ENCODE results near the gene KRT4.
"Not testable (repeated sequence)": the region's sequence is repeated elsewhere in the genome, so short reads cannot be mapped to it uniquely, and the experiment has no call there.

KRT4 gene

GRCh38 chr12:52807544-52808470 is 6.1 kb downstream of the KRT4 start:
- no peak for DNase-seq

- no peak for DNase-seq
Measured at GRCh38 chr12:52806821-52807543, 6.9 kb downstream of the KRT4 start.

GRCh38 chr12:52806169-52806811 is 7.6 kb downstream of the KRT4 start:
- no peak for DNase-seq

- DNase-seq, result no peak
Measured at GRCh38 chr12:52805739-52806138, 8.2 kb downstream of the KRT4 start.

GRCh38 chr12:52805000-52805399 is 8.9 kb downstream of the KRT4 start:
- no peak for DNase-seq

- no peak for DNase-seq
Measured at GRCh38 chr12:52802442-52802841, 11.5 kb downstream of the KRT4 start.

GRCh38 chr12:52801773-52802172 is 12.1 kb downstream of the KRT4 start:
- no peak for DNase-seq

GRCh38 chr12:52800259-52800917 is 13.5 kb downstream of the KRT4 start:
- DNase-seq, result no peak

DNA sequence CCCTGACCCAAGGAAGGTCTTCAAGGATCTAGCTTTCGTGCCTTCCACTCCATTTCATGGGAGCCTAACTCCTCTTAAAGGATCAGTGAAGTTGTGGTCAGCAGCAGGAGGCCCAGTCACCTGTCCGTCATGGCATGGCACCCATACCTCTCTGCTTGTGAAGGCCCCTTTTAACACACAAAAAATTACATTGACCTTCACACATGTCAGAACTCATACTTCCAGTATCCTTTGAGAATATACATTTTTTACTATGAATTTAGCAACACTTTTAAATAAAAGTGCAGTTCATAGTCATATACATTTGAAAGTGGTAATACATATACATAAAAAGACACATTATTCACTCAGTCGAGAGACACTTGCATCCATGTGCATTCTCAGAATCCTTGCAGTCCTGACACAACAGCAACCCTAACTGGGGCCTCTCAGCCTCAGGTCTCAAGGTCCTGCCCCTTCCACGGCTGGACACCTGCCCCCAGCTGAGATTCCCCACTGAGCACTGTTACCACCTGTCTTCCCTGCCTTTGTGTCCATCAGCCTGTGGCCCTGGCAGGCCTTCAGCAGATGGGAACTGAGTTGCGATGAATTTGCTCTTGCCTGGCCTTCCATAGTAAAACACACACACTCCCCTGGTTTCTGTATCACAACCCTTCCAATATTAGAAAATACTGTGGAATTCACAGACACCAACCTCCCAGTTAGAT is 14.3 kb downstream of the KRT4 start:
- DNase-seq, result no peak

- no peak for DNase-seq
Measured at GRCh38 chr12:52798671-52799504, 15.0 kb downstream of the KRT4 start.

- no peak for DNase-seq
Measured at GRCh38 chr12:52798003-52798670, 15.8 kb downstream of the KRT4 start.

DNA sequence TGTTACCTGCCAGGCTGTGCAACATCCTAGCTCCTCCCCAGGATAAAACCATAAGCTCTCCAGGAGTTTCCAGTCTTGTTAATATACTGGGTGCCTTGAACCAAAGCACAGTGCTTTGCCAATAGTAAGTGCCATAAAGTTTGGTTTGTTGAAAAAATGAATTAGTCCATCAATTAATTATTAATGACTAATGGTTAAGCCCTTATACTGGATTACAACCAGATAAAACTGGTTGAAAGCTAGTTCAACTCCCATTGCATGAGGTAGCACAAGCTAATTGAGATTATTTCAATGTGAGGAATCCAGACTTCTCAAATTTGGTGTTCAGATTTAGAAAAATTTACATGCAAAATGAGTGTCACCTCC is 16.4 kb downstream of the KRT4 start:
- DNase-seq, result no peak

DNA sequence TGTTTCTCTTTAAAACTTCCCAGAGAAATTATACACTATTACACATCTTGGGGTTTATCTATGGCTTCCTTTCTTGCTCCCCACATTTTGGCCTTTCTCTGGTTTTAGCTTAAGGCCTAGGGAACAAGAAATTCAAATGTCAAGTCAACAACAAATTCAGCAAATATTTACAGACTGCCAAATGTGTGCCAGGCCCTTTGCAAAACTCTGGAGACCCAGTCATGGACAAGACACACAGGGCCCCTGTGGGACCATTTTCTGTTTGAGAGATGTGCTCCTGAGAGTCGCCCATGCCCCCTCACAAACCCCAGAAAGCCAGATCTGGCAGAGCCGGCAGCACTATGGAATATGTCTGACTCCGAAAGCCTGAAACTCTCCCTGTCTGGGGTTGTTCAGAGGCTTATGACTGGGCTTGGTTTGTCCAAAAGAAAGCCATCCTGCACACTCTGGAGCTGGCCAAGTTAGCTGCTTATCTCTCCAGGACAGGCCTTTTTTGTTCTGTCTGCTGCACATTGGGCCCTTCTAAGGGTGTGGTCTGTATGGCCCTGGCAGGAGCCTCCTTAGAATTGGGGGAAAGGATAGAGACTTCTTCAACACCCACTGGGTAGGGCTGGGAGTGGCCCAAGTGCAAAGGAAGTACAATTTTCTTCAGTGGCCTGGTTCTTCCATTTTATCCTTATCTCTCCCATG is 16.9 kb downstream of the KRT4 start:
- DNase-seq, result no peak

DNA sequence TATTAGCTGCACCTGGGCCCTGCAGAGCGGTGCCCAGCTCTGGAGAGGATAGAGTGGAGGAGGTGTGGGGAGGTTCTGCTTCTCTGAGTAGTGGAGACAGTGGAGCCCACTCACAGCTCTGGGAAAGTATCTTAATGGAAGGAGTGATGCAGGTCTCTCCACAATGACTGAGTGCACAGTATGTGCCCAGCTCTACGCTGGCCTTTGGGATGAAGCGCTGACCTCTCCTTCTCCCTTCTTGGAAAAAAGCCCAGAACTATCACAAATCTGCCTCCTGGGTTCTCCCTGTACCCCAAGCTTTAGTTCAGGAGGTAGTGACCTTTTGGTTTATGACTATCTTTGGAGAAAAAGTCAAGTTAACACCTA is 17.5 kb downstream of the KRT4 start:
- no peak for DNase-seq

GRCh38 chr12:52795694-52796428 is 18.1 kb downstream of the KRT4 start, which contains the start of gene KRT3:
KRT3 (minus strand) TSS chr12:52796117; CDS start chr12:52796042, 75 bp downstream.
- DNase-seq, result peak; percentile 62

DNA sequence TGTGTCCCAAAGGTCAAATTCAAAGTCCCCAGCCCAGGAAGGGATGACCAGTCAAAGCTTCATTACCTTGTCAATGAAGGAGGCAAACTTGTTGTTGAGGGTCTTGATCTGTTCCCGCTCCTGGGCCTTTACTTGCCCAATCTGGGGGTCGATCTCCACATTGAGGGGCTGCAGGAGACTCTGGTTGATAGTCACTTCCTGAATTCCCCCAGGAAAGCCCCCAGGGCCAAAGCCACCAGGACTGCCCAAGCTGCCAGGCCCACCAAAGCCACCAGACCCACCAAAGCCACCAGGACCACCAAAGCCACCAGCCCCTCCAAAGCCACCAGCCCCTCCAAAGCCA is 18.6 kb downstream of the KRT4 start:
- not testable (repeated sequence) for DNase-seq

GRCh38 chr12:52794479-52795331 is 19.2 kb downstream of the KRT4 start:
- DNase-seq, result no peak

DNA sequence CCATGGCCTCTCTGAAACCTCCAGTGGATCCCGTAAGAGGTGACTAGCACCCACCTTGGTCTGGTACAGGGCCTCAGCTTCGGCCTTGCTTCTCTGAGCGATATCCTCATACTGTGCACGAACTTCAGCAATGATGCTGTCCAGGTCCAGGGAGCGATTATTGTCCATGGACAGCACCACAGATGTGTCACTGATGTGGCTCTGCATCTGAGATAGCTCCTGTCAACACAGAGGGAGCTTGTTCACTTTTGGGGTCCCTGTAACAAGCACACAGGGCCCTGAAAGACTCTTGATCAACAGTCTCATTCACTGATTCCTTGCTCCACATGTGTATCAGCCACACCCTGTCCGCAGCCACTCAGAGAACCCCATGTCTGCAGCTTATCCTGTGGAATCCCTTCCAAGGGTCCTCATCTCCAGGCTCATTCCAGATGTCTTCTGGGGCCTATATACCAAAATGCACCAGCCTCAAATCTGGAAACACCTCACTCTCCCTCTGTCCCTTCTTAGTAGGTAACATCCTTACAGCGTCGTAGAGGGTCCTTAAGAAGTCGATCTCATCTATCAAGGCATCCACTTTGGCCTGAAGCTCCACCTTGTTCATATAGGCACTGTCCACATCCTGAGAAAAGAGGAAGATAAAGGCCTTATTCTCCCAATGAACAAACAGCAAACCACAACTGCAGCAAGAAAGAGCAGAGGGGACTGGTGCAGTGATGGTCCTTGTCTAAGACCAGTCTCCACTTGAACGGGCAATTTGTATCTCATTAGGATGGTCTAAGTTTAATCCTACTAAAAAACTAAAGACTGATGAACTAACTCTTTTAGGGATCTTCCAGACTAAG is 21.5 kb downstream of the KRT4 start:
- DNase-seq, result no peak

Data from NCI-H524 treated with DMSO at 0.1 percent for 48 hours (cell line).